ENCODE data around the gene MPIG6B. TPM values are rescaled to one million over a fixed set of nuclear protein-coding genes. Genes with fewer than 3 reads are reported as not detected.
A peak's percentile ranks its signal among the peaks of the same experiment; 100 is the strongest.

MPIG6B gene
- total RNA-seq, 2 donors from 2014 or later, result 0.20 TPM; not detected in 1

GRCh38 chr6:31775633-31776484 is 52.7 kb downstream of the MPIG6B start:
- intact Hi-C loops (cut with DNase I, micrococcal nuclease), result no loop called here
- ATAC-seq, result peak; percentile 0
- no peak for DNase-seq

Small RNA genes lying within 50 kb of the gene (microRNA-seq; reads per million reads assigned to microRNA genes)
- 0 to 0.53 reads per million in 2 donors for gene MIR4646

Other genes with a start within 250 kb of the MPIG6B start
- gene MICB, start 225.2 kb upstream of the MPIG6B start, total RNA-seq, result 1 to 10 TPM; 1.2 to 1.3 TPM
- not detected for gene MCCD1, start 194.4 kb upstream of the MPIG6B start, total RNA-seq
- 100 to 1,000 TPM; 221 to 269 TPM for gene DDX39B, start 181.4 kb upstream of the MPIG6B start, total RNA-seq
- gene ATP6V1G2, start 176.8 kb upstream of the MPIG6B start, total RNA-seq, result under 1 TPM; 0.58 to 0.92 TPM
- 10 to 100 TPM; 14.4 to 18.0 TPM for gene NFKBIL1, start 175.8 kb upstream of the MPIG6B start, total RNA-seq
- under 1 TPM in 1 of 2 donors, not detected in 1; 0.36 TPM for gene LTA, start 151.1 kb upstream of the MPIG6B start, total RNA-seq
- 1 to 10 TPM in 1 of 2 donors, under 1 TPM in 1; 0.27 to 1.4 TPM for gene TNF, start 147.8 kb upstream of the MPIG6B start, total RNA-seq
- gene LTB, start 140.9 kb upstream of the MPIG6B start, total RNA-seq, result 1 to 10 TPM in 1 of 2 donors, under 1 TPM in 1; 0.70 to 3.0 TPM
- gene LST1, start 137.1 kb upstream of the MPIG6B start, total RNA-seq, result 1 to 10 TPM; 2.4 to 5.8 TPM
- 1 to 10 TPM in 1 of 2 donors, not detected in 1; 1.1 TPM for gene NCR3, start 130.4 kb upstream of the MPIG6B start, total RNA-seq
- gene AIF1, start 108.1 kb upstream of the MPIG6B start, total RNA-seq, result 10 to 100 TPM in 1 of 2 donors, 1 to 10 TPM in 1; 5.2 to 15.0 TPM
- 100 to 1,000 TPM in 1 of 2 donors, 10 to 100 TPM in 1; 92.9 to 110 TPM for gene PRRC2A, start 102.7 kb upstream of the MPIG6B start, total RNA-seq
- 100 to 1,000 TPM; 272 to 282 TPM for gene BAG6, start 70.7 kb upstream of the MPIG6B start, total RNA-seq
- gene APOM, start 67.5 kb upstream of the MPIG6B start, total RNA-seq, result 1 to 10 TPM; 2.0 to 3.1 TPM
- gene C6orf47, start 62.6 kb upstream of the MPIG6B start, total RNA-seq, result 10 to 100 TPM; 35.7 to 36.3 TPM
- gene GPANK1, start 58.4 kb upstream of the MPIG6B start, total RNA-seq, result 10 to 100 TPM; 11.1 to 15.2 TPM
- gene CSNK2B, start 57.3 kb upstream of the MPIG6B start, total RNA-seq, result 100 to 1,000 TPM; 137 to 155 TPM
- 1 to 10 TPM; 8.7 to 9.9 TPM for gene LY6G5B, start 53.4 kb upstream of the MPIG6B start, total RNA-seq
- 1 to 10 TPM; 1.6 to 2.5 TPM for gene LY6G5C, start 42.3 kb upstream of the MPIG6B start, total RNA-seq
- gene ABHD16A, start 20.0 kb upstream of the MPIG6B start, total RNA-seq, result 10 to 100 TPM; 51.5 to 53.9 TPM
- not detected for gene LY6G6F, start 16.5 kb upstream of the MPIG6B start, total RNA-seq
- gene LY6G6D, start 8.0 kb upstream of the MPIG6B start, total RNA-seq, result not detected
- gene LY6G6C, start 1.6 kb upstream of the MPIG6B start, total RNA-seq, result not detected
- 100 to 1,000 TPM in 1 of 2 donors, 10 to 100 TPM in 1; 84.2 to 139 TPM for gene DDAH2, start 5.9 kb downstream of the MPIG6B start, total RNA-seq
- 100 to 1,000 TPM; 502 to 513 TPM for gene CLIC1, start 13.2 kb downstream of the MPIG6B start, total RNA-seq
- gene MSH5, start 16.6 kb downstream of the MPIG6B start, total RNA-seq, result 10 to 100 TPM; 18.7 to 26.9 TPM
- gene SAPCD1, start 39.3 kb downstream of the MPIG6B start, total RNA-seq, result 1 to 10 TPM; 3.2 to 3.9 TPM
- 10 to 100 TPM; 11.4 to 11.8 TPM for gene VWA7, start 54.0 kb downstream of the MPIG6B start, total RNA-seq
- 10 to 100 TPM; 35.3 to 58.1 TPM for gene VARS1, start 72.4 kb downstream of the MPIG6B start, total RNA-seq
- 10 to 100 TPM; 33.0 to 33.5 TPM for gene LSM2, start 83.6 kb downstream of the MPIG6B start, total RNA-seq
- gene HSPA1L, start 91.9 kb downstream of the MPIG6B start, total RNA-seq, result 1 to 10 TPM in 1 of 2 donors, under 1 TPM in 1; 0.89 to 1.1 TPM
- 100 to 1,000 TPM; 124 to 136 TPM for gene HSPA1A, start 92.2 kb downstream of the MPIG6B start, total RNA-seq
- 100 to 1,000 TPM; 252 to 296 TPM for gene HSPA1B, start 104.4 kb downstream of the MPIG6B start, total RNA-seq
- gene NEU1, start 139.4 kb downstream of the MPIG6B start, total RNA-seq, result 10 to 100 TPM; 33.1 to 63.5 TPM
- 100 to 1,000 TPM; 763 to 988 TPM for gene SLC44A4, start 155.6 kb downstream of the MPIG6B start, total RNA-seq
- gene EHMT2, start 174.3 kb downstream of the MPIG6B start, total RNA-seq, result 10 to 100 TPM; 28.0 to 30.5 TPM
- 1 to 10 TPM; 2.7 to 2.9 TPM for gene ZBTB12, start 178.7 kb downstream of the MPIG6B start, total RNA-seq
- gene C2, start 204.3 kb downstream of the MPIG6B start, total RNA-seq, result 10 to 100 TPM in 1 of 2 donors, 1 to 10 TPM in 1; 6.1 to 18.2 TPM
- gene CFB, start 222.7 kb downstream of the MPIG6B start, total RNA-seq, result 10 to 100 TPM; 22.2 to 58.8 TPM
- 10 to 100 TPM; 47.9 to 51.3 TPM for gene NELFE, start 235.6 kb downstream of the MPIG6B start, total RNA-seq
- gene SKIC2, start 235.8 kb downstream of the MPIG6B start, total RNA-seq, result 10 to 100 TPM; 55.4 to 70.8 TPM
- gene DXO, start 248.8 kb downstream of the MPIG6B start, total RNA-seq, result 10 to 100 TPM; 14.4 to 15.8 TPM

All from left colon (tissue), 2 donors.